Measurements from ENCODE around the gene UMAD1.

UMAD1 gene

DNA sequence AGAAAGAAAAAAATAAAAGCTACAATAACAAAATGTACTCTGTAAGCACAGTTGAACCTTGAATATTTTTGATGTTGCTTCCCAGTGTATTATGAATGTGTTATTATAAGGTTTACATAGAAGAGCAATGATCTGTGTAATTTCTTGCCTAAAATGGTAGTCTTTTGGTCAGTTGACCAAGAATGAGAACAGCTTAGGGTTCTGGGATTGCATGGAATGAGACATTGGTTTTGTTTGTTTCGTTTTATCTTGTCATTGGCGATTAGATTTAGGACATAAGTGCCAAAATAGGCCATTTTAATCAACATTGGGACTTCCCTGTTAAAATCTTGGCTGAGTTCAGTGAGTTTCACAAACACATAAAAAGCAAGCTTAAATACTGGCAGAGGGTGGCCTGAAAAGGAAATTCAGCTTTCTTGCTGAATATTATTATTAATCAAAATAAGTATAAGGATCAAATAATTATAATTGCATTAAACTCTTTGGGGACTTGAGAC lies 278.9 kb downstream of the UMAD1 start:
- no peak for TF ChIP-seq ZNF565 (CRISPR knock-in tag; conservative IDR thresholded peaks at IDR 0.05; ENCODE audit: low read depth)
- TF ChIP-seq GLIS3 (CRISPR knock-in tag; IDR thresholded peaks at IDR 0.05): no peak
- TF ChIP-seq, protein P1, sequence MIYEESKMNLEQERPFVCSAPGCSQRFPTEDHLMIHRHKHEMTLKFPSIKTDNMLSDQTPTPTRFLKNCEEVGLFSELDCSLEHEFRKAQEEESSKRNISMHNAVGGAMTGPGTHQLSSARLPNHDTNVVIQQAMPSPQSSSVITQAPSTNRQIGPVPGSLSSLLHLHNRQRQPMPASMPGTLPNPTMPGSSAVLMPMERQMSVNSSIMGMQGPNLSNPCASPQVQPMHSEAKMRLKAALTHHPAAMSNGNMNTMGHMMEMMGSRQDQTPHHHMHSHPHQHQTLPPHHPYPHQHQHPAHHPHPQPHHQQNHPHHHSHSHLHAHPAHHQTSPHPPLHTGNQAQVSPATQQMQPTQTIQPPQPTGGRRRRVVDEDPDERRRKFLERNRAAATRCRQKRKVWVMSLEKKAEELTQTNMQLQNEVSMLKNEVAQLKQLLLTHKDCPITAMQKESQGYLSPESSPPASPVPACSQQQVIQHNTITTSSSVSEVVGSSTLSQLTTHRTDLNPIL (CRISPR knock-in tag; IDR thresholded peaks at IDR 0.05; ENCODE audit: low read depth): no peak
- TF ChIP-seq, protein P2, sequence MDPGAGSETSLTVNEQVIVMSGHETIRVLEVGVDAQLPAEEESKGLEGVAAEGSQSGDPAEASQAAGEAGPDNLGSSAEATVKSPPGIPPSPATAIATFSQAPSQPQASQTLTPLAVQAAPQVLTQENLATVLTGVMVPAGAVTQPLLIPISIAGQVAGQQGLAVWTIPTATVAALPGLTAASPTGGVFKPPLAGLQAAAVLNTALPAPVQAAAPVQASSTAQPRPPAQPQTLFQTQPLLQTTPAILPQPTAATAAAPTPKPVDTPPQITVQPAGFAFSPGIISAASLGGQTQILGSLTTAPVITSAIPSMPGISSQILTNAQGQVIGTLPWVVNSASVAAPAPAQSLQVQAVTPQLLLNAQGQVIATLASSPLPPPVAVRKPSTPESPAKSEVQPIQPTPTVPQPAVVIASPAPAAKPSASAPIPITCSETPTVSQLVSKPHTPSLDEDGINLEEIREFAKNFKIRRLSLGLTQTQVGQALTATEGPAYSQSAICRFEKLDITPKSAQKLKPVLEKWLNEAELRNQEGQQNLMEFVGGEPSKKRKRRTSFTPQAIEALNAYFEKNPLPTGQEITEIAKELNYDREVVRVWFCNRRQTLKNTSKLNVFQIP (CRISPR knock-in tag; IDR thresholded peaks at IDR 0.05; ENCODE audit: borderline replicate concordance, low read depth): no peak
- TF ChIP-seq CSDC2 (CRISPR knock-in tag; IDR thresholded peaks at IDR 0.05): no peak
- TF ChIP-seq ARNTL (CRISPR knock-in tag; IDR thresholded peaks at IDR 0.05; ENCODE audit: borderline replicate concordance, low read depth): no peak
- TF ChIP-seq ZFP30 (CRISPR knock-in tag; IDR thresholded peaks at IDR 0.05): no peak
- TF ChIP-seq PPARA (CRISPR knock-in tag; IDR thresholded peaks at IDR 0.05; ENCODE audit: borderline replicate concordance): no peak
- TF ChIP-seq BACH2 (CRISPR knock-in tag; IDR thresholded peaks at IDR 0.05; ENCODE audit: borderline replicate concordance): no peak
- no peak for TF ChIP-seq RARB (CRISPR knock-in tag; IDR thresholded peaks at IDR 0.05)
- TF ChIP-seq, protein P3, sequence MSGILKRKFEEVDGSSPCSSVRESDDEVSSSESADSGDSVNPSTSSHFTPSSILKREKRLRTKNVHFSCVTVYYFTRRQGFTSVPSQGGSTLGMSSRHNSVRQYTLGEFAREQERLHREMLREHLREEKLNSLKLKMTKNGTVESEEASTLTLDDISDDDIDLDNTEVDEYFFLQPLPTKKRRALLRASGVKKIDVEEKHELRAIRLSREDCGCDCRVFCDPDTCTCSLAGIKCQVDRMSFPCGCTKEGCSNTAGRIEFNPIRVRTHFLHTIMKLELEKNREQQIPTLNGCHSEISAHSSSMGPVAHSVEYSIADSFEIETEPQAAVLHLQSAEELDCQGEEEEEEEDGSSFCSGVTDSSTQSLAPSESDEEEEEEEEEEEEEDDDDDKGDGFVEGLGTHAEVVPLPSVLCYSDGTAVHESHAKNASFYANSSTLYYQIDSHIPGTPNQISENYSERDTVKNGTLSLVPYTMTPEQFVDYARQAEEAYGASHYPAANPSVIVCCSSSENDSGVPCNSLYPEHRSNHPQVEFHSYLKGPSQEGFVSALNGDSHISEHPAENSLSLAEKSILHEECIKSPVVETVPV (CRISPR knock-in tag; IDR thresholded peaks at IDR 0.05): no peak
- TF ChIP-seq, protein P4, sequence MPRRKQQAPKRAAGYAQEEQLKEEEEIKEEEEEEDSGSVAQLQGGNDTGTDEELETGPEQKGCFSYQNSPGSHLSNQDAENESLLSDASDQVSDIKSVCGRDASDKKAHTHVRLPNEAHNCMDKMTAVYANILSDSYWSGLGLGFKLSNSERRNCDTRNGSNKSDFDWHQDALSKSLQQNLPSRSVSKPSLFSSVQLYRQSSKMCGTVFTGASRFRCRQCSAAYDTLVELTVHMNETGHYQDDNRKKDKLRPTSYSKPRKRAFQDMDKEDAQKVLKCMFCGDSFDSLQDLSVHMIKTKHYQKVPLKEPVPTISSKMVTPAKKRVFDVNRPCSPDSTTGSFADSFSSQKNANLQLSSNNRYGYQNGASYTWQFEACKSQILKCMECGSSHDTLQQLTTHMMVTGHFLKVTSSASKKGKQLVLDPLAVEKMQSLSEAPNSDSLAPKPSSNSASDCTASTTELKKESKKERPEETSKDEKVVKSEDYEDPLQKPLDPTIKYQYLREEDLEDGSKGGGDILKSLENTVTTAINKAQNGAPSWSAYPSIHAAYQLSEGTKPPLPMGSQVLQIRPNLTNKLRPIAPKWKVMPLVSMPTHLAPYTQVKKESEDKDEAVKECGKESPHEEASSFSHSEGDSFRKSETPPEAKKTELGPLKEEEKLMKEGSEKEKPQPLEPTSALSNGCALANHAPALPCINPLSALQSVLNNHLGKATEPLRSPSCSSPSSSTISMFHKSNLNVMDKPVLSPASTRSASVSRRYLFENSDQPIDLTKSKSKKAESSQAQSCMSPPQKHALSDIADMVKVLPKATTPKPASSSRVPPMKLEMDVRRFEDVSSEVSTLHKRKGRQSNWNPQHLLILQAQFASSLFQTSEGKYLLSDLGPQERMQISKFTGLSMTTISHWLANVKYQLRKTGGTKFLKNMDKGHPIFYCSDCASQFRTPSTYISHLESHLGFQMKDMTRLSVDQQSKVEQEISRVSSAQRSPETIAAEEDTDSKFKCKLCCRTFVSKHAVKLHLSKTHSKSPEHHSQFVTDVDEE (CRISPR knock-in tag; IDR thresholded peaks at IDR 0.05): no peak
- TF ChIP-seq TOX (CRISPR knock-in tag; IDR thresholded peaks at IDR 0.05; ENCODE audit: borderline replicate concordance): no peak
- no peak for TF ChIP-seq ZC3H10 (CRISPR knock-in tag; IDR thresholded peaks at IDR 0.05)
- TF ChIP-seq OSR1 (CRISPR knock-in tag; IDR thresholded peaks at IDR 0.05): no peak
- no peak for TF ChIP-seq ZNF70 (CRISPR knock-in tag; IDR thresholded peaks at IDR 0.05)
- no peak for TF ChIP-seq SNAI2 (CRISPR knock-in tag; IDR thresholded peaks at IDR 0.05)
- TF ChIP-seq ZNF8 (CRISPR knock-in tag; IDR thresholded peaks at IDR 0.05): no peak
- TF ChIP-seq, protein P5, sequence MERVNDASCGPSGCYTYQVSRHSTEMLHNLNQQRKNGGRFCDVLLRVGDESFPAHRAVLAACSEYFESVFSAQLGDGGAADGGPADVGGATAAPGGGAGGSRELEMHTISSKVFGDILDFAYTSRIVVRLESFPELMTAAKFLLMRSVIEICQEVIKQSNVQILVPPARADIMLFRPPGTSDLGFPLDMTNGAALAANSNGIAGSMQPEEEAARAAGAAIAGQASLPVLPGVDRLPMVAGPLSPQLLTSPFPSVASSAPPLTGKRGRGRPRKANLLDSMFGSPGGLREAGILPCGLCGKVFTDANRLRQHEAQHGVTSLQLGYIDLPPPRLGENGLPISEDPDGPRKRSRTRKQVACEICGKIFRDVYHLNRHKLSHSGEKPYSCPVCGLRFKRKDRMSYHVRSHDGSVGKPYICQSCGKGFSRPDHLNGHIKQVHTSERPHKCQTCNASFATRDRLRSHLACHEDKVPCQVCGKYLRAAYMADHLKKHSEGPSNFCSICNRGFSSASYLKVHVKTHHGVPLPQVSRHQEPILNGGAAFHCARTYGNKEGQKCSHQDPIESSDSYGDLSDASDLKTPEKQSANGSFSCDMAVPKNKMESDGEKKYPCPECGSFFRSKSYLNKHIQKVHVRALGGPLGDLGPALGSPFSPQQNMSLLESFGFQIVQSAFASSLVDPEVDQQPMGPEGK (CRISPR knock-in tag; IDR thresholded peaks at IDR 0.05; ENCODE audit: borderline replicate concordance): no peak
- TF ChIP-seq ESRRG (CRISPR knock-in tag; IDR thresholded peaks at IDR 0.05): no peak
- no peak for ATAC-seq

DNA sequence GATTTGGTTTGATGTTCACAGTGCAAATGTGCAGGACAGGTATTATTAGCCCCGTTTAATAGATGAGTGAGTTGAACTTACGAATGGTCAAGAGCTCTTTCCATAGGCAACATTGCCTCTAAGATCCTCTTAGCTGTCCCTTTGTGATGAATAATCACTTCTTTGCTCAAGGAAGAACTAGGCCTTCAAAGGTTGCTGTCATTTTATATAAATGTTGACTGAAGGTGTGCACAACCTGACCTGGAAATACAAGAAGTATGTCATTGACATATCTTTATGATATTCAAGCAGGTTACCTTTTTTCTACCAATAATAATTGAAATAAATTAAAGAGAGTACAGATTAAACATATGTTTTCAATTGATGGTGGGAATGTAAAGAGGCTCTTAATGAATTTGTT lies 279.5 kb downstream of the UMAD1 start:
- TF ChIP-seq, protein P5 (CRISPR knock-in tag; IDR thresholded peaks at IDR 0.05; ENCODE audit: borderline replicate concordance): no peak
- TF ChIP-seq ESRRG (CRISPR knock-in tag; IDR thresholded peaks at IDR 0.05): no peak
- no peak for TF ChIP-seq TOX (CRISPR knock-in tag; IDR thresholded peaks at IDR 0.05; ENCODE audit: borderline replicate concordance)
- no peak for TF ChIP-seq ISL1 (CRISPR knock-in tag; IDR thresholded peaks at IDR 0.05)
- TF ChIP-seq SNAI2 (CRISPR knock-in tag; IDR thresholded peaks at IDR 0.05): no peak
- TF ChIP-seq BACH2 (CRISPR knock-in tag; IDR thresholded peaks at IDR 0.05; ENCODE audit: borderline replicate concordance): no peak
- no peak for TF ChIP-seq CSDC2 (CRISPR knock-in tag; IDR thresholded peaks at IDR 0.05)
- TF ChIP-seq RARB (CRISPR knock-in tag; IDR thresholded peaks at IDR 0.05): no peak
- TF ChIP-seq, protein P1 (CRISPR knock-in tag; IDR thresholded peaks at IDR 0.05; ENCODE audit: low read depth): no peak
- TF ChIP-seq OSR1 (CRISPR knock-in tag; IDR thresholded peaks at IDR 0.05): no peak
- no peak for TF ChIP-seq GLIS3 (CRISPR knock-in tag; IDR thresholded peaks at IDR 0.05)
- ATAC-seq: no peak

All from SK-N-SH treated with all-trans-retinoic acid at 6 μM for 48 hours (cell line).